HG03457 (cell line): ENCODE data around the gene CPEB3.
"Not testable (repeated sequence)": the region's sequence is repeated elsewhere in the genome, so short reads cannot be mapped to it uniquely, and the experiment has no call there.

ENCODE experiments used
- ATAC-seq: cut with Tn5 transposase; IDR thresholded peaks from one replicate; pipeline ENCODE4 v1.9.1; 2021; ENCODE audit warnings: moderate number of reproducible peaks; ENCODE audit not compliant: unreplicated experiment

The CPEB3 gene

GRCh38 chr10:92290837-92291615 lies at the start of gene CPEB3, which contains the start of gene MARCHF5:
Gene CPEB3 (minus strand): TSS chr10:92291078. CDS start chr10:92240350, 50,728 bp downstream.
Gene MARCHF5 (plus strand): TSS chr10:92291167. CDS start chr10:92291495, 328 bp downstream.
- peak; percentile 94 for ATAC-seq

DNA sequence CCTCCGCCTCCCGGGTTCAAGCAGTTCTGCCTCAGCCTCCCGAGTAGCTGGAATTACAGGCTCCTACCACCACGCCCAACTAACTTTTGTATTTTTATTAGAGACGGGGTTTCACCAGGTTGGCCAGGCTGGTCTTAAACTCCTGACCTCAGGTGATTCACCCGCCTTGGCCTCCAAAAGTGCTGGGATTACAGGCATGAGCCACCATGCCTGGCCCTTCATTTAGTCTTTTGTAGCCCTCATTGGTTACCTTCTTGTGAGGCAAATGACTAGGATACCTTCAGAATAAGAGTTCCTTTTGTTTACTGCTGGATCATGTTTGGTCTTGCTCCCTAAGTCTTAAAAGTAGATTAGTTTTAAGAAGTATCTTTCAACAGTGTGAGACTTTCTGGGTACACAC lies 39.0 kb upstream of the CPEB3 start:
- not testable (repeated sequence) for ATAC-seq

- ATAC-seq: no peak
Observed at GRCh38 chr10:92328993-92329392, 38.1 kb upstream of the CPEB3 start.

- no peak for ATAC-seq
Observed at GRCh38 chr10:92327445-92328433, 36.9 kb upstream of the CPEB3 start.

- no peak for ATAC-seq
Observed at GRCh38 chr10:92323079-92323478, 32.2 kb upstream of the CPEB3 start.

DNA sequence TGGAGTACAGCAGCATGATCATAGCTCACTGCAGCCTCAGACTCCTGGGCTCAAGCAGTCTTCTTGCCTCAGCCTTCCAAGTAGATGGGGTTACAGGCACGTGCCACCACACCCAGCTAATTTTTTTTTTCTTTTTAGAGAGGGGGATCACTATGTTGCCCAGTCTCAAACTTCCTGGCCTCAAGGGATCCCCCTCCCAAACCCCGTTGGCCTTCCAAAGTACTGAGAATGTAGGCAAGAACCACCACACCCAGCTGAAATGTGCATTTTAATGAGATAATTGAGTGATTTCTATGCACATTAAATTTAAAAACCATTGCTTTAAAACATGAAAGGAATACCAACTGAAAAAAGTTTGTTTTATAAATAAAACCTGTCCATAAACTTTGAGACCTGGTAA lies 25.7 kb upstream of the CPEB3 start:
- ATAC-seq: no peak

DNA sequence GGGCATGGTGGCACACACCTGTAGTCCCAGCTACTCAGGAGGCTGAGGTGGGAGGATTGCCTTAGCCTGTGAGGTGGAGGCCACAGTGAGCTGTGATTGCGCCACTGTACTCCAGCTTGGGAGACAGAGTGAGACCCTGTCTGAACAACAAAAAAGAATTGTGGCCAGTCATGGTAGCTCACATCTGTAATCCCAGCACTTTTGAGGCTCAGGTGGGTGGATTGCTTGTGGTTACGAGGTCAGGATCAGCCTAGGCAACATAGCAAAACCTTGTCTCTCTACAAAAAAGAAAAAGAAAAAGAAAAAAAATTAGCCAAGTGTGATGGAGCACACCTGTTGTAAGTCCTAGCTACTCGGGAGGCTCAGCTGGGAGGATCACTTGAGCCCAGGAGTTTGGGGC lies 22.9 kb upstream of the CPEB3 start:
- no peak for ATAC-seq

DNA sequence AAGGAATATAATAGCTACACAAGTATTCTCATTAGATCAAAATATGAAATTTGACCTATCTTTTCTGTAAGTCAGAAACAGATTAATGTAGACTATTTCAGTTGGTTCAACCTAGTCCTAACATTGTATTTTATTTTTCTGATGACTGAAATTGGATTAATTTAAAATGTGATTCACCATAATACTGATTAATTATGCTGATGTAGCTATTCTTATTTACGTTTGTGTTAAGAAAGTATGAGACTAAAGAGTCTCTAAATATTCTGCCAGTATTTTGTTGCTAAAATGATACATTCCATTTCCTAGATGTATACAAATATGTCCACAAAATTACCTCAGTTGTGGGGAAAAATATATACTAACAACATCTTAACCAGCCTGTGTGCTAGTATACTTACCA lies 18.4 kb upstream of the CPEB3 start:
- ATAC-seq: no peak

DNA sequence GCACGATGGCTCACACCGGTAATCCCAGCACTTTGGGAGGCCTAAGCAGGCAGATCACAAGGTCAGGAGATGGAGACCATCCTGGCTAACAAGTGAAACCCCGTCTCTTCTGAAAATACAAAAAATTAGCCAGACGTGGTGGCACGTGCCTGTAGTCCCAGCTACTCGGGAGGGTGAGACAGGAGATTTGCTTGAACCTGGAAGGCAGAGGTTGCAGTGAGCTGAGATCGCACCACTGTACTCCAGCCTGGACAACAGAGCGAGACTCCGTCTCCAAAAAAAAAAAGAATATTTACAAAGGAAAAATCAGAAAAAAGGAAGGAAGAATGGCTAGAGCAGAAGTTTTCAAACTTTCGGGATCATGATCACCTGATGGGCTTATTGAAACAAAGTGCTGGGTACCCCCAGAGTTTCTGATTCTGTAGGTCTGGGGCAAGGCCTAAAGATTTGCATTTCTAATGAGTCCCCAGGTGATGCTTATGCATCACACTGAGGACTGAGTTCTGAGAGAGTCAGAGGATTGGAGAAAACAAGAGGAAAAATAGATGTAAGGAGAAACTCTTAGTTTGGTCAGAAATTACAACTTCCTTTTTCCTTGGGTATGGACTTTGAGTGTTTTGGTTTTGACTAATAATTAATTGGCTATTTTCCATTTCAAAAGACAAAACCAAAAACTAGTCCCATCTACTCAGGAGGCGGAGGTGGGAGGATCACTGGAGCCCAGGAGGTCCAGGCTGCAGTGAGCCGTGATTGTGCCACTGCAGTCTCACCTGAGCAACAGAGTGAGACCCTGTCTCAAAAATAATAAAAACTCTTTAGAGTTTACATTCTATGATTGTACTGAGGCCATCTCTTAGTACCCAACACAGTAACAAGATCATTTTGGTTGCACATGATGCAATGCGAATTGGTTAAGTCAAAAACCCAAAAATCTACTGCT lies 14.5 kb upstream of the CPEB3 start:
- no peak for ATAC-seq

- ATAC-seq: no peak
Observed at GRCh38 chr10:92304061-92304460, 13.2 kb upstream of the CPEB3 start.

DNA sequence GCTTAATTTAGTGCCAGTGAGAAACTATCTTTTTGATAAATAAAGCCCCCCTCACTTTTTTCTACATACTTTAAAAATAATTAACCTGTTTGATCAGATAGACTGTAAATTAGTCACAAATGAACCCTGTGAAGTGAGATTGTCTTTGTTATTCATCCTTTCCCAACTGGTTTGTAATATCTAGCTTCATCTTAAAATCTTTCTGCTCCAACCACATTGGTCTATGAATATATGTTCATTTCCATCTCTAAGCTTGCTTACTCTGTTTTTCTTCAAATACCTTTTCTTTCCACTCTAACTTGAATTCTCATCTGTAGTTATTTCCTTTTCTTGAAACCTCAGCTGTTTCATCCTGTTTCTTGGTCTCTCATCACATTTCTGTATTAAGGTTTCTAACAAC lies 12.2 kb upstream of the CPEB3 start:
- ATAC-seq: no peak

DNA sequence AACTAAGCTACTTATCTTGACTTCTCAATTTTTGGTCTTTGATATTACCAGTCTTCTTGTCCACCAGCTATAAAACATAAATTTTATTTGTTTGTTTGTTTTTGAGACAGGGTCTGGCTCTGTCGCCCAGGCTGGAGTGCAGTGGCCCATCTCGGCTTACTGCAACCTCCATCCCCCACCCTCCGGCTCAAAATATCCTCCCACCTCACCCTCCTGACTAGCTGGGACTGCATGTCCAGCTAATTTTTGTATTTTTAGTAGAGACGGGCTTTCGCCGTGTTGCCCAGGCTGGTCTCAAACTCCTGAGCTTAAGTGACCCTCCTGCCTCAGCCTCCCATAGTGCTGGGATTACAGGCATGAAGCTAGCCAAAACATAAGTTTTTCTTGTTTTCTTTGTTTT lies 7.6 kb upstream of the CPEB3 start:
- ATAC-seq: no peak

GRCh38 chr10:92291921-92292845 lies 1.3 kb upstream of the CPEB3 start:
- ATAC-seq: no peak

GRCh38 chr10:92291616-92291865 lies 663 bp upstream of the CPEB3 start:
- ATAC-seq: no peak

GRCh38 chr10:92290076-92290836 lies 622 bp downstream of the CPEB3 start:
- ATAC-seq: peak; percentile 8

- ATAC-seq: no peak
Observed at GRCh38 chr10:92284112-92284704, 6.7 kb downstream of the CPEB3 start.

- ATAC-seq: no peak
Observed at GRCh38 chr10:92278996-92279696, 11.7 kb downstream of the CPEB3 start.

DNA sequence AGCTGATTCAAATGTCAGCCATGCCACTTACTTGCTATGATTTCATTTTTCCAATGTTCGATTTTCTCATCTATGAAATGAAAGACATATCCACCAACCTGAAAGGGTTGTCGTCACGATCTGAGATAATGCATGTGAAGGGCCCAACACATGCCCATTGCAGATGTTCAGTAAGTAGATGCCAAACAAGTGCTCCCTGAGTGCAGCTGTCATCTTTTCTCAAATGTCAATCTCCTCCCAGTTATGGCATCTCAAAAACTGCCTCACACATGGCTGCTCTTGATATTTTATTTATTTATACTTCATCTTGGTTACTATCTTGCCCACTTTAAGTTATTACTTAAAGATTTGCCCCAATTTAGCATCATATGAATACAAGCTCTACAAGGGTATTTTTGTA lies 16.8 kb downstream of the CPEB3 start:
- ATAC-seq: no peak
